Keratinocyte (primary cell): Measurements from ENCODE around the gene TTC3. TPM values are rescaled to one million over a fixed set of nuclear protein-coding genes. Genes with fewer than 3 reads are reported as not detected.

ENCODE experiments used
- DNase-seq: peaks from one replicate; pipeline ENCODE4 v3.0.0-alpha.2; 2011; ENCODE audit warnings: low read depth, missing footprints, low spot score
- FAIRE-seq: peaks from 2 replicates; lab custom pipeline; 2011; peaks lifted over from hg19 to GRCh38; lab: Jason Lieb, UNC
- H2AFZ ChIP-seq: 2 replicates; pipeline ENCODE4 v1.6.0; 2012; ENCODE audit warnings: low read length, control low read depth, inconsistent platforms; ENCODE audit not compliant: control insufficient read depth
- H3K27ac ChIP-seq: 2 replicates; pipeline ENCODE4 v1.5.1; 2011; ENCODE audit warnings: low read length; ENCODE audit not compliant: control insufficient read depth, insufficient read depth
- H3K27me3 ChIP-seq: 3 replicates; pipeline ENCODE4 v1.6.0; 2011; ENCODE audit warnings: low read length; ENCODE audit not compliant: control insufficient read depth, insufficient read depth; ENCODE audit errors: extremely low read depth
- H3K36me3 ChIP-seq, 2 experiments: 2 replicates in 1 of 2; 3 replicates in 1 of 2; pipeline ENCODE4 v1.5.1; 2011; ENCODE audit warnings: low read length in 2 of 2, mild to moderate bottlenecking in 1 of 2; ENCODE audit not compliant: control insufficient read depth in 2 of 2, insufficient read depth in 2 of 2; ENCODE audit errors: extremely low read depth in 1 of 2
- H3K4me1 ChIP-seq: 3 replicates; pipeline ENCODE4 v1.5.1; 2011; ENCODE audit warnings: low read length; ENCODE audit not compliant: control insufficient read depth, insufficient read depth; ENCODE audit errors: extremely low read depth
- H3K4me2 ChIP-seq: 3 replicates; pipeline ENCODE4 v1.6.0; 2011; ENCODE audit warnings: low read depth, low read length; ENCODE audit not compliant: control insufficient read depth, insufficient read depth; ENCODE audit errors: extremely low read depth
- H3K4me3 ChIP-seq, 3 experiments: fragments of 200-600 bp in 1 of 3; sonication (generic) in 1 of 3; 2 replicates in 2 of 3; 3 replicates in 1 of 3; pipeline ENCODE4 v1.5.1; 2011 to 2016; ENCODE audit warnings: low read length in 3 of 3, mild to moderate bottlenecking in 3 of 3, control low read depth in 2 of 3, inconsistent platforms in 1 of 3, low read depth in 1 of 3, mixed read lengths in 1 of 3, mixed run types in 1 of 3, moderate library complexity in 1 of 3; ENCODE audit not compliant: control insufficient read depth in 2 of 3, insufficient read depth in 2 of 3; ENCODE audit errors: extremely low read depth in 1 of 3
- H3K79me2 ChIP-seq: 2 replicates; pipeline ENCODE4 v1.6.0; 2012; ENCODE audit warnings: low read length; ENCODE audit not compliant: control insufficient read depth, insufficient read depth
- H3K9ac ChIP-seq: 3 replicates; pipeline ENCODE4 v1.6.0; 2011; ENCODE audit warnings: low read length; ENCODE audit not compliant: control insufficient read depth, insufficient read depth; ENCODE audit errors: extremely low read depth
- H3K9me1 ChIP-seq: 3 replicates; pipeline ENCODE4 v1.6.0; 2011; ENCODE audit warnings: low read length; ENCODE audit not compliant: control insufficient read depth, insufficient read depth; ENCODE audit errors: extremely low read depth
- H3K9me3 ChIP-seq: 2 replicates; pipeline ENCODE4 v1.5.1; 2012; ENCODE audit warnings: low read depth, low read length; ENCODE audit not compliant: control insufficient read depth
- H4K20me1 ChIP-seq: 3 replicates; pipeline ENCODE4 v1.6.0; 2011; ENCODE audit warnings: low read length; ENCODE audit not compliant: control insufficient read depth, insufficient read depth; ENCODE audit errors: extremely low read depth
- EZH2 ChIP-seq: IDR thresholded peaks from one replicate; pipeline ENCODE4 v1.6.1; 2012; ENCODE audit warnings: inconsistent platforms, mild to moderate bottlenecking, low read length, moderate library complexity
- dilution Hi-C: fragments of 300-500 bp; cut with MboI; formaldehyde crosslinking; loops from one replicate; pipeline ENCODE4 v1.7.0; 2020; ENCODE audit warnings: low sequenced_read_pairs; ENCODE audit not compliant: extremely low pct_ligation_motif_present
- polyA plus RNA-seq, 5 experiments: library from polyadenylated mRNA; depleted of rRNA in 3 of 5; stranded (reverse) in 3 of 5; stranded (forward) in 1 of 5; unstranded in 1 of 5; fragments of >200 nt; gene quantifications; 1 replicate in 1 of 5; 2 replicates in 3 of 5; 3 replicates in 1 of 5; pipeline versions ENCODE4 v1.2.1 to v1.2.3, GENCODE V29; 2011 to 2012; ENCODE audit warnings: missing spikeins in 2 of 5, low read depth in 1 of 5, low replicate concordance in 1 of 5
- TF ChIP-seq, protein P1 (sequence below), 3 experiments: IDR thresholded peaks in 1 of 3; conservative IDR thresholded peaks in 1 of 3; optimal IDR thresholded peaks in 1 of 3; 2 replicates in 2 of 3; 3 replicates in 1 of 3; pipeline versions ENCODE3 to v1.5.1; 2011; ENCODE audit warnings: low read length in 3 of 3, mild to moderate bottlenecking in 3 of 3, moderate library complexity in 2 of 3, control low read depth in 1 of 3, inconsistent platforms in 1 of 3; ENCODE audit not compliant: insufficient read depth in 2 of 3; ENCODE audit errors: extremely low read depth in 1 of 3

The TTC3 gene
- polyA plus RNA-seq, 1 donor (not counting 4 experiments of a cell fraction or from before 2014, with no cell fraction given), result 38.5 TPM

DNA sequence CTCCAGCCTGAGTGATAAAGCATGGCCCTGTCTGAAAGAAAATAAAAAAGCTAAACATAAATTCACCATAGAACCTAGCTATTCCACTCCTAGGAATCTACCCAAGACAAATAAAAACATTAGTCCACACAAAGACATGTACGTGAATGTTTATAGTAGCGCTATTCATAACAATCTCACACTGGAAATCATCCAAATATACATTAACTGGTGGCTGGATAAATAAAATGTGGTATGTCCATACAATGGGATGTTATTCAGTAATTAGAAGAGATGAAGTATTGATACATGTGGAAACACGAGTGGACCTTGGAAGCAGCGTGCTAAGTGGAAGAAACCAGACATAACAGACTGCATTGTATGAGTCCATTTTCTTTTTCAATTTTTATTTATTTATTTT lies 36.9 kb upstream of the TTC3 start:
- no peak for FAIRE-seq
- no peak for TF ChIP-seq EZH2
- TF ChIP-seq, protein P1, sequence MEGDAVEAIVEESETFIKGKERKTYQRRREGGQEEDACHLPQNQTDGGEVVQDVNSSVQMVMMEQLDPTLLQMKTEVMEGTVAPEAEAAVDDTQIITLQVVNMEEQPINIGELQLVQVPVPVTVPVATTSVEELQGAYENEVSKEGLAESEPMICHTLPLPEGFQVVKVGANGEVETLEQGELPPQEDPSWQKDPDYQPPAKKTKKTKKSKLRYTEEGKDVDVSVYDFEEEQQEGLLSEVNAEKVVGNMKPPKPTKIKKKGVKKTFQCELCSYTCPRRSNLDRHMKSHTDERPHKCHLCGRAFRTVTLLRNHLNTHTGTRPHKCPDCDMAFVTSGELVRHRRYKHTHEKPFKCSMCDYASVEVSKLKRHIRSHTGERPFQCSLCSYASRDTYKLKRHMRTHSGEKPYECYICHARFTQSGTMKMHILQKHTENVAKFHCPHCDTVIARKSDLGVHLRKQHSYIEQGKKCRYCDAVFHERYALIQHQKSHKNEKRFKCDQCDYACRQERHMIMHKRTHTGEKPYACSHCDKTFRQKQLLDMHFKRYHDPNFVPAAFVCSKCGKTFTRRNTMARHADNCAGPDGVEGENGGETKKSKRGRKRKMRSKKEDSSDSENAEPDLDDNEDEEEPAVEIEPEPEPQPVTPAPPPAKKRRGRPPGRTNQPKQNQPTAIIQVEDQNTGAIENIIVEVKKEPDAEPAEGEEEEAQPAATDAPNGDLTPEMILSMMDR (optimal IDR thresholded peaks at IDR 0.05 in 1 of 3, IDR thresholded peaks at IDR 0.05 in 1 of 3, conservative IDR thresholded peaks at IDR 0.05 in 1 of 3; ENCODE audit: extremely low read depth in 1 of 3, insufficient read depth in 2 of 3, low read length in 3 of 3), result no peak
- DNase-seq, result no peak

DNA sequence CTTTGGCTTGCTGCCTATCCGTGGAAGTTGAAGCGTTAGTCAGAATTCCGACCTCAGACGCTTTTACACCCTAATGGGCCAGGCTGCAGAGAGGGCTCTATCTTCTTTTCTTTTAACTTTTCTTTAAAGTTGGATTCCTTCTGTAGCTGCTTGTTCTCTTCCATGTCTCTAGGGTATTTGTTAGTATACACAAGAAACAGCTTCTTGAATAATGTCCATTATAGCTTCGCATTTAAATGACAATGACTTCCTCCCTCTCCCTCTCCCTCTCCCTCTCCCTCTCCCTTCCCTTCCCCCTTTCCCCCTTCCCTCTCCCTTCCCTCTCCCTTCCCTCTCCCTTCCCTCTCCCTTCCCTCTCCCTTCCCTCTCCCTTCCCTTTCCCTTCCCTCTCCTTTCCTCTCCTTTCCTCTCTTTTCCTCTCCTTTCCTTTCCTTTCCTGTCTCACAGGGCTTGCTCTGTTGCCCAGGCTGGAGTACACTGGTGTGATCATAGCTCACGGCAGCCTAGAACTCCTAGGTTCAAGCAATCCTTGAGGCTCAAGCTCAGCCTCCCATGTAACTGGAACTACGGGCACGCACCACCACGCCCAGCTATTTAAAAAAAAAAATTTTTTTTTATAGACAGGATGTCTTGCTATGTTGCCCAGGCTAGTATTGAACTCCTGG lies 33.5 kb upstream of the TTC3 start:
- DNase-seq (no peak), FAIRE-seq (no peak)
- TF ChIP-seq, protein P1 (optimal IDR thresholded peaks at IDR 0.05 in 1 of 3, IDR thresholded peaks at IDR 0.05 in 1 of 3, conservative IDR thresholded peaks at IDR 0.05 in 1 of 3; ENCODE audit: extremely low read depth in 1 of 3, insufficient read depth in 2 of 3, low read length in 3 of 3), result no peak
- Histone ChIP-seq H3K36me3 (no peaks in the 10 kb centered on the region), H3K27me3 (no peaks in the 10 kb centered on the region), H3K9me1 (no peaks in the 10 kb centered on the region), H3K9ac (no peak overlapping the region), H3K4me2 (no peak overlapping the region), H3K4me1 (no peaks in the 10 kb centered on the region), H3K4me3 (no peak overlapping the region), H3K9me3 (no peaks in the 10 kb centered on the region), H3K27ac (no peak overlapping the region), H2AFZ (no peak overlapping the region), H3K79me2 (no peaks in the 10 kb centered on the region), H4K20me1 (no peaks in the 10 kb centered on the region)
- dilution Hi-C loops, result no loop called here

More for the DNA sequence above, 36.9 kb upstream of the TTC3 start:
- no peak overlapping the region for H3K9ac ChIP-seq
- no peaks in the 10 kb centered on the region for H3K27me3 ChIP-seq
- H3K27ac ChIP-seq, result no peak overlapping the region
- no peak overlapping the region for H3K4me3 ChIP-seq
- H2AFZ ChIP-seq, result no peak overlapping the region
- dilution Hi-C loops, result no loop called here
- H3K9me3 ChIP-seq, result no peaks in the 10 kb centered on the region
- no peak overlapping the region for H3K4me2 ChIP-seq
- no peaks in the 10 kb centered on the region for H3K36me3 ChIP-seq
- H3K9me1 ChIP-seq, result no peaks in the 10 kb centered on the region
- H3K79me2 ChIP-seq, result no peaks in the 10 kb centered on the region
- no peaks in the 10 kb centered on the region for H3K4me1 ChIP-seq
- H4K20me1 ChIP-seq, result no peaks in the 10 kb centered on the region
